Panc1 (cell line): ENCODE results near the gene TSPAN14. TPM values are rescaled to one million over a fixed set of nuclear protein-coding genes. Genes with fewer than 3 reads are reported as not detected.

Experiments used
- ATAC-seq: fragments of 200-7000 bp; cut with Tn5 transposase; 2 replicates; pipeline ENCODE4 v1.9.1; 2020; ENCODE audit warnings: mild to moderate bottlenecking, moderate library complexity
- BruUV-seq: library from RNA; stranded (reverse); fragments of 400-500 nt; replicated peaks from 2 replicates; lab custom pipeline; 2021; lab: Mats Ljungman, UMichigan
- CTCF ChIA-PET: fragments of 300-600 bp; sonication (Branson Sonifier 250); formaldehyde crosslinking; loops from one replicate; lab custom pipeline; 2022; ENCODE audit warnings: antibody characterized with exemption; lab: Charles Lee
- POLR2A ChIA-PET: fragments of 300-600 bp; sonication (Branson Sonifier 250); formaldehyde crosslinking; loops from one replicate; lab custom pipeline; 2022; ENCODE audit warnings: antibody characterized with exemption; lab: Charles Lee
- DNase-seq: peaks from one replicate; pipeline ENCODE4 v3.0.0-alpha.2; 2010; ENCODE audit warnings: low read depth, low spot score
- H3K27ac ChIP-seq: 2 replicates; pipeline ENCODE4 v1.5.1; 2011; ENCODE audit warnings: mild to moderate bottlenecking, low read length, inconsistent platforms
- H3K27me3 ChIP-seq: fragments of 200-500 bp; sonication (Bioruptor generic); 2 replicates; pipeline ENCODE4 v1.6.0; 2014; ENCODE audit warnings: low read length, inconsistent platforms; ENCODE audit not compliant: control insufficient read depth, insufficient read depth
- H3K36me3 ChIP-seq: fragments of 200-500 bp; sonication (Bioruptor generic); 2 replicates; pipeline ENCODE4 v1.5.1; 2014; ENCODE audit warnings: inconsistent platforms, mild to moderate bottlenecking, low read length, moderate library complexity; ENCODE audit not compliant: control insufficient read depth, insufficient read depth
- H3K4me1 ChIP-seq: 2 replicates; pipeline ENCODE4 v1.5.1; 2011; ENCODE audit warnings: inconsistent platforms, mild to moderate bottlenecking, low read length, moderate library complexity; ENCODE audit not compliant: control insufficient read depth, insufficient read depth
- H3K4me3 ChIP-seq, 2 experiments: 2 replicates each; pipeline ENCODE4 v1.5.1; 2011 to 2012; ENCODE audit warnings: low read depth in 2 of 2, low read length in 2 of 2, mild to moderate bottlenecking in 2 of 2, inconsistent platforms in 1 of 2, moderate library complexity in 1 of 2
- H3K9me3 ChIP-seq: fragments of 200-500 bp; sonication (Bioruptor generic); 2 replicates; pipeline ENCODE4 v1.5.1; 2014; ENCODE audit warnings: low read depth, mild to moderate bottlenecking, inconsistent platforms, low read length, moderate library complexity; ENCODE audit not compliant: control insufficient read depth, insufficient read depth
- POLR2AphosphoS5 ChIP-seq: IDR thresholded peaks from 2 replicates; pipeline ENCODE4 v1.6.1; 2012; ENCODE audit warnings: mild to moderate bottlenecking, low read depth, low read length, moderate library complexity
- SIN3A ChIP-seq: IDR thresholded peaks from 2 replicates; pipeline ENCODE4 v1.6.1; 2012; ENCODE audit warnings: low read depth, mild to moderate bottlenecking, low read length, moderate library complexity, borderline replicate concordance; ENCODE audit not compliant: insufficient read depth
- TCF7L2 ChIP-seq: IDR thresholded peaks from 2 replicates; pipeline ENCODE4 v1.6.1; 2011; ENCODE audit warnings: mild to moderate bottlenecking, low read depth, low read length, inconsistent platforms
- in situ Hi-C: cut with HindIII; loops from 2 replicates; pipeline ENCODE4 v1.10.0; 2016; ENCODE audit warnings: low sequenced_read_pairs, low pct_unique_long_range_greater_than_20kb
- intact Hi-C: fragments of 100-400 bp; cut with micrococcal nuclease; formaldehyde crosslinking; loops from one replicate; pipeline ENCODE4 v1.10.0; 2022; ENCODE audit not compliant: unreplicated experiment
- total RNA-seq: library from RNA; stranded (reverse); gene quantifications from one replicate; pipeline ENCODE4 v1.2.1, GENCODE V29; 2021; ENCODE audit not compliant: unreplicated experiment
- TF ChIP-seq, protein P1 (sequence below), 2 experiments: IDR thresholded peaks; 2 replicates each; pipeline ENCODE4 v1.6.1; 2011 to 2012; ENCODE audit warnings: low read depth in 2 of 2, control low read depth in 1 of 2, low read length in 1 of 2, mild to moderate bottlenecking in 1 of 2, moderate library complexity in 1 of 2; ENCODE audit not compliant: insufficient read depth in 1 of 2
- TF ChIP-seq, protein P2 (sequence below): fragments of 450-650 bp; IDR thresholded peaks from 2 replicates; pipeline ENCODE4 v1.5.1; 2017; ENCODE audit warnings: mild to moderate bottlenecking

TSPAN14 gene
- total RNA-seq, 1 experiment from 2014 or later, result 39.0 TPM

DNA sequence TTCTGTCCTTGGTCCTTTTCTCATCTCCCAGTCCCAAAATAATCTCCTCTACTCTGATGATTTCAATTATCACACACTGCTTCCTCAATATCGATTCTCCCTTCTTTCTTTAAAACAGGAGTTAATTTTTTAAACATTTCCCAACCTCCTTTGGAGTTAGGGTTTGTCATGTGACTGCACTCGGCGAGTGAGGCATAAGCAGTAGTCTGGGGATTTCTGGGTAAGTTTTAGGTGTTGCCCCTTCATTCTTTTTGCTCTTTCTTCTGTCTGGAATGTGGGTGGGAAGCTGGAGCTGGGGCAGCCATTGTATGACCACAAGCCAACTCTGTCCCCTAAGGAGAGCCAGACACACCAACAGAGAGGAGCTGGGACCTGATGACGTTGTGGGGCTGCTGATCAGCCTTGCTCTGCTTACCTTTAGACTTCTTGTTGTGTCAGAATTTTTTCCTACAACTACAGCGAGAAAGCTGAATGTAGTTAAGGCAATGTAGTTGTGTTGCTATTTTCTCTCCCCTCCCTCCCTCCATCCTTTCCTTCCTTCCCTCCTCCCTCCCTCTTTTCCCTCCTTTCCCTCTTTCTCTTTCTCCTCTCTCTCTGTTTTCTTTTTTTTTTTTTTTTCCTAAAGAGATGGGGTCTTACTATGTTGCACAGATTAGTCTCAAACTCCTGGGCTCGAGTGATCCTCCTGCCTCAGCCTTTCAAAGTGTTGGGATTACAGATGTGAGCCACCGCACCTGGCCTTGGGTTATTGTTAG, 6.5 kb upstream of the TSPAN14 start:
- ATAC-seq (no peak), DNase-seq (no peak)
- ChIA-PET POLR2A (no interaction called here), CTCF (no interaction called here)
- Histone ChIP-seq H3K4me1 (no peaks in the 10 kb centered on the region; the same call in 1 of the 2 replicates), H3K9me3 (no peaks in the 10 kb centered on the region), H3K27ac (no peak overlapping the region), H3K4me3 (no peak overlapping the region), H3K27me3 (no peaks in the 10 kb centered on the region), H3K36me3 (no peaks in the 10 kb centered on the region)
- in situ Hi-C loops, result no loop called here
- no peak for TF ChIP-seq POLR2AphosphoS5
- TF ChIP-seq, protein P1, sequence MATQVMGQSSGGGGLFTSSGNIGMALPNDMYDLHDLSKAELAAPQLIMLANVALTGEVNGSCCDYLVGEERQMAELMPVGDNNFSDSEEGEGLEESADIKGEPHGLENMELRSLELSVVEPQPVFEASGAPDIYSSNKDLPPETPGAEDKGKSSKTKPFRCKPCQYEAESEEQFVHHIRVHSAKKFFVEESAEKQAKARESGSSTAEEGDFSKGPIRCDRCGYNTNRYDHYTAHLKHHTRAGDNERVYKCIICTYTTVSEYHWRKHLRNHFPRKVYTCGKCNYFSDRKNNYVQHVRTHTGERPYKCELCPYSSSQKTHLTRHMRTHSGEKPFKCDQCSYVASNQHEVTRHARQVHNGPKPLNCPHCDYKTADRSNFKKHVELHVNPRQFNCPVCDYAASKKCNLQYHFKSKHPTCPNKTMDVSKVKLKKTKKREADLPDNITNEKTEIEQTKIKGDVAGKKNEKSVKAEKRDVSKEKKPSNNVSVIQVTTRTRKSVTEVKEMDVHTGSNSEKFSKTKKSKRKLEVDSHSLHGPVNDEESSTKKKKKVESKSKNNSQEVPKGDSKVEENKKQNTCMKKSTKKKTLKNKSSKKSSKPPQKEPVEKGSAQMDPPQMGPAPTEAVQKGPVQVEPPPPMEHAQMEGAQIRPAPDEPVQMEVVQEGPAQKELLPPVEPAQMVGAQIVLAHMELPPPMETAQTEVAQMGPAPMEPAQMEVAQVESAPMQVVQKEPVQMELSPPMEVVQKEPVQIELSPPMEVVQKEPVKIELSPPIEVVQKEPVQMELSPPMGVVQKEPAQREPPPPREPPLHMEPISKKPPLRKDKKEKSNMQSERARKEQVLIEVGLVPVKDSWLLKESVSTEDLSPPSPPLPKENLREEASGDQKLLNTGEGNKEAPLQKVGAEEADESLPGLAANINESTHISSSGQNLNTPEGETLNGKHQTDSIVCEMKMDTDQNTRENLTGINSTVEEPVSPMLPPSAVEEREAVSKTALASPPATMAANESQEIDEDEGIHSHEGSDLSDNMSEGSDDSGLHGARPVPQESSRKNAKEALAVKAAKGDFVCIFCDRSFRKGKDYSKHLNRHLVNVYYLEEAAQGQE (IDR thresholded peaks at IDR 0.05; ENCODE audit: insufficient read depth in 1 of 2, low read depth in 2 of 2, low read length in 1 of 2), result no peak
- no peak for TF ChIP-seq SIN3A
- no peak for TF ChIP-seq TCF7L2
- TF ChIP-seq, protein P2, sequence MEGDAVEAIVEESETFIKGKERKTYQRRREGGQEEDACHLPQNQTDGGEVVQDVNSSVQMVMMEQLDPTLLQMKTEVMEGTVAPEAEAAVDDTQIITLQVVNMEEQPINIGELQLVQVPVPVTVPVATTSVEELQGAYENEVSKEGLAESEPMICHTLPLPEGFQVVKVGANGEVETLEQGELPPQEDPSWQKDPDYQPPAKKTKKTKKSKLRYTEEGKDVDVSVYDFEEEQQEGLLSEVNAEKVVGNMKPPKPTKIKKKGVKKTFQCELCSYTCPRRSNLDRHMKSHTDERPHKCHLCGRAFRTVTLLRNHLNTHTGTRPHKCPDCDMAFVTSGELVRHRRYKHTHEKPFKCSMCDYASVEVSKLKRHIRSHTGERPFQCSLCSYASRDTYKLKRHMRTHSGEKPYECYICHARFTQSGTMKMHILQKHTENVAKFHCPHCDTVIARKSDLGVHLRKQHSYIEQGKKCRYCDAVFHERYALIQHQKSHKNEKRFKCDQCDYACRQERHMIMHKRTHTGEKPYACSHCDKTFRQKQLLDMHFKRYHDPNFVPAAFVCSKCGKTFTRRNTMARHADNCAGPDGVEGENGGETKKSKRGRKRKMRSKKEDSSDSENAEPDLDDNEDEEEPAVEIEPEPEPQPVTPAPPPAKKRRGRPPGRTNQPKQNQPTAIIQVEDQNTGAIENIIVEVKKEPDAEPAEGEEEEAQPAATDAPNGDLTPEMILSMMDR, result no peak
- intact Hi-C loops, result loop anchor here (10.0 kb wide), 1 partner anchor 217 kb away; no protein-coding TSS in a partner anchor
- BruUV-seq, result no TSS peak

DNA sequence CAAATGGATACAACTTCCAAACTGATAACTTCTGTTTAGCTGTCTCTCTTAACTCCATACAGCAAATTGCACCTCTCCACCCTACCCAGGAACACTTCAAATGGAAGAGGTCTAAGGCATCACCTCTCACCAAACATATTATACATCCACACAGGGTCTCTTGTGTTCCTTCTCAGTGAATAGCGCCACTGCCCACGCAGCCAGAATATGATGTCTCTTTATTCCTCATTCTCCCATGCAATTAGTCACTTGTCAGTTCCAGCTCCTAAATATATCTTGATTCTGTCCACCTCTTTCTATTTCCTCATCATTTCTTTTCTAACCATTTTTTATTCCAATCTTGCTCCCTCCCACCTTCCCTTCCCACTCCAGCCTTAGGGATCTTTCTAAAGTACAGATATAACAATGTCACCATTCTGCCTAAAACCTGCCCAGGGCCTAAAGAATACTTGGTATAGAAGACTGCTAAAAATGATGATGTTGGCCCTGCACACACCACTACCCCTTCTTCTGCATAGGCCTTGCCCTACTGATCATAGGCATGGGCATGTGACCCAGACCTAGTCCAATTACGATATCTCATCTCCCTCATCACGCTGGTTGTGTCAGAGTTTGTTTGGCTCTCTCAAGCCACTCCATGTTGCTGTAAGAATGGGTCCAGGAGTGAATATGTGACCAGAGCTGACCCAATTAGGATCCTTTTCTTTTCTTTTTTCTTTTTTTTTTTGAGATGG, 5.7 kb upstream of the TSPAN14 start:
- in situ Hi-C loops, result no loop called here
- no peaks in the 10 kb centered on the region for H3K9me3 ChIP-seq
- BruUV-seq, result no TSS peak
- peaks cover 5% of the 10 kb centered on the region for H3K4me1 ChIP-seq
- H3K27me3 ChIP-seq, result no peaks in the 10 kb centered on the region
- DNase-seq, result no peak
- TF ChIP-seq, protein P2, result no peak
- TF ChIP-seq TCF7L2 (no peak), POLR2AphosphoS5 (no peak), SIN3A (no peak)
- TF ChIP-seq, protein P1 (IDR thresholded peaks at IDR 0.05; ENCODE audit: insufficient read depth in 1 of 2, low read depth in 2 of 2, low read length in 1 of 2), result no peak
- no peak overlapping the region for H3K4me3 ChIP-seq
- CTCF ChIA-PET, result interaction anchor here (0.7 kb wide), 1 partner anchor 16 kb away, joined by 3 read pairs; no protein-coding TSS in a partner anchor
- no peak for ATAC-seq
- intact Hi-C loops, result loop anchor here (10.0 kb wide), 1 partner anchor 216 kb away; no protein-coding TSS in a partner anchor
- H3K27ac ChIP-seq, result no peak overlapping the region
- POLR2A ChIA-PET, result interaction anchor here (0.7 kb wide), 1 partner anchor 54 kb away, joined by 3 read pairs; no protein-coding TSS in a partner anchor
- no peaks in the 10 kb centered on the region for H3K36me3 ChIP-seq
